NT2/D1 (cell line): ENCODE results near the gene PARD3.

Source experiments
- SUZ12 ChIP-seq: IDR thresholded peaks from 2 replicates; pipeline ENCODE4 v1.6.1; 2011; ENCODE audit not compliant: insufficient read length, insufficient read depth; ENCODE audit errors: extremely low read depth
- YY1 ChIP-seq: IDR thresholded peaks from 2 replicates; pipeline ENCODE4 v1.6.1; 2011; ENCODE audit not compliant: insufficient read length, insufficient read depth
- ZNF274 ChIP-seq: IDR thresholded peaks from 2 replicates; pipeline ENCODE4 v1.6.1; 2011; ENCODE audit warnings: mild to moderate bottlenecking, low read depth, low read length

DNA sequence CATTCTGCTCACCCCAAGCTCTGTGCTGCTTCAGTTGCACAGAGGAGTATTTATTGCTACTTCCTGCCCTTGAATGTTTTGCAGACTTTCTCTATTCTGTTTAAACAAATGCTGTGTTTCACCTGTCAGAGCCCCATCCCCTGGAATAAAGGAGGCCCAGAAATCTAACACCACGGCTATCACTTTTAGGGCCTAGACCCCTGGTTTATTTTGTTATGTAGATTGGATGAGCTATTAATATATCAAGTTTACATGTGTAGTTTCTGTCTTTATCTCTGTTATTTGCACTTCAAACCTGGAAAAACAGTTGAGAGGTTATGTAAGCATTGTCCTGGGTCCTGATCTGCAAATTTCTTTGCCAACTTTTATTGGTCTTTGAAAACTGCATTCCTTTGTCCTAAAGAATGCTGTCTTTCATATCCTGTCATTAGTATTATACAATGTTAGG, 630.1 kb downstream of the PARD3 start:
- TF ChIP-seq YY1 (no peak), ZNF274 (no peak), SUZ12 (no peak)
